OCI-LY3 (cell line): ENCODE results near the gene ARHGDIB.

ENCODE experiments used
- H2AFZ ChIP-seq: fragments of 200-600, 300-600 bp; shearing (Covaris generic); 2 replicates; pipeline ENCODE4 v1.6.0; 2014; ENCODE audit warnings: antibody characterized with exemption, low read depth, low read length
- H3K27ac ChIP-seq: fragments of 200-600, 300-600 bp; sonication (generic); 2 replicates; pipeline ENCODE4 v1.5.1; 2014; ENCODE audit warnings: mild to moderate bottlenecking, low read length, moderate library complexity, mixed read lengths
- H3K27me3 ChIP-seq: fragments of 200-600, 300-600 bp; sonication (generic); 2 replicates; pipeline ENCODE4 v1.6.1; 2014; ENCODE audit warnings: low read depth, low read length, mixed read lengths
- H3K36me3 ChIP-seq: fragments of 200-600, 300-600 bp; sonication (generic); replicated peaks from 2 replicates; pipeline ENCODE3; 2014; ENCODE audit warnings: low read depth, low read length, mixed read lengths
- H3K4me1 ChIP-seq: fragments of 300-600, 200-600 bp; sonication (generic); 2 replicates; pipeline ENCODE4 v1.6.1; 2014; ENCODE audit warnings: low read length, mixed read lengths
- H3K4me2 ChIP-seq: fragments of 200-600, 300-600 bp; sonication (generic); 2 replicates; pipeline ENCODE4 v1.6.1; 2014; ENCODE audit warnings: low read length, mixed read lengths
- H3K4me3 ChIP-seq: fragments of 300-600, 200-600 bp; sonication (generic); 2 replicates; pipeline ENCODE4 v1.5.1; 2014; ENCODE audit warnings: antibody characterized with exemption, mild to moderate bottlenecking, low read length, moderate library complexity
- H3K79me2 ChIP-seq: fragments of 300-600, 200-600 bp; shearing (Covaris generic); 2 replicates; pipeline ENCODE4 v1.6.1; 2014; ENCODE audit warnings: mild to moderate bottlenecking, low read length, mixed read lengths
- H3K9ac ChIP-seq: fragments of 300-600, 200-600 bp; shearing (Covaris generic); 2 replicates; pipeline ENCODE4 v1.6.0; 2014; ENCODE audit warnings: mild to moderate bottlenecking, low read length, moderate library complexity
- H3K9me3 ChIP-seq: fragments of 200-600, 300-600 bp; shearing (Covaris generic); 2 replicates; pipeline ENCODE4 v1.6.1; 2014; ENCODE audit warnings: low read length, mixed read lengths; ENCODE audit not compliant: insufficient read depth
- H4K20me1 ChIP-seq: fragments of 200-600, 300-600 bp; sonication (generic); 2 replicates; pipeline ENCODE4 v1.6.1; 2016; ENCODE audit warnings: low read length, mixed read lengths; ENCODE audit not compliant: insufficient read depth
- CTCF ChIP-seq: fragments of 200-600, 300-600 bp; sonication (generic); IDR thresholded peaks from 2 replicates; pipeline ENCODE4 v1.5.1; 2014; ENCODE audit warnings: antibody characterized with exemption, low read length, low read depth
- EZH2phosphoT487 ChIP-seq: fragments of 200-600 bp; shearing (Covaris generic); IDR thresholded peaks from 2 replicates; pipeline ENCODE4 v1.6.1; 2018; ENCODE audit warnings: antibody characterized with exemption, mixed run types, low read depth

The ARHGDIB gene

GRCh38 chr12:14959916-14960496 lies 1.4 kb downstream of the ARHGDIB start:
- Histone ChIP-seq H3K9me3 (no peaks in the 10 kb centered on the region), H4K20me1 (no peaks in the 10 kb centered on the region), H3K79me2 (peaks cover 55% of the 10 kb centered on the region), H3K4me2 (peak overlapping the region; percentile 96), H2AFZ (no peak overlapping the region), H3K36me3 (peaks cover 5% of the 10 kb centered on the region), H3K27me3 (no peaks in the 10 kb centered on the region), H3K4me1 (peaks cover 65% of the 10 kb centered on the region), H3K27ac (peak overlapping the region; percentile 97), H3K9ac (peak overlapping the region; percentile 93), H3K4me3 (peak overlapping the region; percentile 95)
- TF ChIP-seq CTCF = no peak

GRCh38 chr12:14959463-14959862 lies 1.9 kb downstream of the ARHGDIB start:
- H3K4me3 ChIP-seq = peak overlapping the region; percentile 95
- H3K27me3 ChIP-seq = no peaks in the 10 kb centered on the region
- H4K20me1 ChIP-seq = no peaks in the 10 kb centered on the region
- peaks cover 5% of the 10 kb centered on the region for H3K36me3 ChIP-seq
- H3K4me1 ChIP-seq = peaks cover 70% of the 10 kb centered on the region
- H3K9ac ChIP-seq = peak overlapping the region; percentile 93
- H3K4me2 ChIP-seq = peak overlapping the region; percentile 96
- TF ChIP-seq CTCF (no peak), EZH2phosphoT487 (no peak)
- peaks cover 61% of the 10 kb centered on the region for H3K79me2 ChIP-seq
- no peaks in the 10 kb centered on the region for H3K9me3 ChIP-seq
- no peak overlapping the region for H2AFZ ChIP-seq
- H3K27ac ChIP-seq = peak overlapping the region; percentile 97

- H3K79me2 ChIP-seq = peaks cover 65% of the 10 kb centered on the region
- peak overlapping the region; percentile 96 for H3K4me2 ChIP-seq
- H3K36me3 ChIP-seq = peaks cover 9% of the 10 kb centered on the region
- peak overlapping the region; percentile 97 for H3K27ac ChIP-seq
- no peaks in the 10 kb centered on the region for H3K9me3 ChIP-seq
- peaks cover 71% of the 10 kb centered on the region for H3K4me1 ChIP-seq
- H3K4me3 ChIP-seq = peak overlapping the region; percentile 95
- no peaks in the 10 kb centered on the region for H4K20me1 ChIP-seq
- TF ChIP-seq CTCF = no peak
- TF ChIP-seq EZH2phosphoT487 = no peak
- peak overlapping the region; percentile 93 for H3K9ac ChIP-seq
- no peak overlapping the region for H2AFZ ChIP-seq
- no peaks in the 10 kb centered on the region for H3K27me3 ChIP-seq
Observed at GRCh38 chr12:14959126-14959440, 2.3 kb downstream of the ARHGDIB start.

GRCh38 chr12:14958361-14959125 lies 2.9 kb downstream of the ARHGDIB start:
- peak overlapping the region; percentile 96 for H3K4me2 ChIP-seq
- H3K4me3 ChIP-seq = peak overlapping the region; percentile 95

More at GRCh38 chr12:14958361-14959125, 2.9 kb downstream of the ARHGDIB start:
- Histone ChIP-seq H3K9me3 (no peaks in the 10 kb centered on the region), H3K36me3 (peaks cover 10% of the 10 kb centered on the region), H2AFZ (no peak overlapping the region), H4K20me1 (no peaks in the 10 kb centered on the region), H3K27me3 (no peaks in the 10 kb centered on the region), H3K27ac (peak overlapping the region; percentile 97), H3K9ac (peak overlapping the region; percentile 93), H3K4me1 (peaks cover 71% of the 10 kb centered on the region), H3K79me2 (peaks cover 70% of the 10 kb centered on the region)
- no peak for TF ChIP-seq EZH2phosphoT487
